Measurements from ENCODE around the gene MTO1.

MTO1 gene

GRCh38 chr6:73461537-73462350 is at the start of gene MTO1:
MTO1 (plus strand) TSS chr6:73461737; CDS start chr6:73461855, 118 bp downstream.
- Histone ChIP-seq H3K79me2 (peaks cover 14% of the 10 kb centered on the region), H3K9me3 (ENCODE audit: control insufficient read depth, low read length) (no peaks in the 10 kb centered on the region), H3K4me1 (no peaks in the 10 kb centered on the region), H3K27ac (peak within 1 kb of the TSS; percentile 89), H2AFZ (peak within 1 kb of the TSS; percentile 89), H3K9ac (peak within 1 kb of the TSS; percentile 70), H3K27me3 (ENCODE audit: control insufficient read depth, insufficient read depth, low read length) (no peaks in the 10 kb centered on the region), H3K4me3 (ENCODE audit: low read depth, low read length) (peak within 1 kb of the TSS; percentile 99), H3K36me3 (ENCODE audit: control insufficient read depth, insufficient read depth, low read length) (no peaks in the 10 kb centered on the region), H3K4me2 (ENCODE audit: low read length) (peak within 1 kb of the TSS; percentile 87)
- TF ChIP-seq, protein P1, sequence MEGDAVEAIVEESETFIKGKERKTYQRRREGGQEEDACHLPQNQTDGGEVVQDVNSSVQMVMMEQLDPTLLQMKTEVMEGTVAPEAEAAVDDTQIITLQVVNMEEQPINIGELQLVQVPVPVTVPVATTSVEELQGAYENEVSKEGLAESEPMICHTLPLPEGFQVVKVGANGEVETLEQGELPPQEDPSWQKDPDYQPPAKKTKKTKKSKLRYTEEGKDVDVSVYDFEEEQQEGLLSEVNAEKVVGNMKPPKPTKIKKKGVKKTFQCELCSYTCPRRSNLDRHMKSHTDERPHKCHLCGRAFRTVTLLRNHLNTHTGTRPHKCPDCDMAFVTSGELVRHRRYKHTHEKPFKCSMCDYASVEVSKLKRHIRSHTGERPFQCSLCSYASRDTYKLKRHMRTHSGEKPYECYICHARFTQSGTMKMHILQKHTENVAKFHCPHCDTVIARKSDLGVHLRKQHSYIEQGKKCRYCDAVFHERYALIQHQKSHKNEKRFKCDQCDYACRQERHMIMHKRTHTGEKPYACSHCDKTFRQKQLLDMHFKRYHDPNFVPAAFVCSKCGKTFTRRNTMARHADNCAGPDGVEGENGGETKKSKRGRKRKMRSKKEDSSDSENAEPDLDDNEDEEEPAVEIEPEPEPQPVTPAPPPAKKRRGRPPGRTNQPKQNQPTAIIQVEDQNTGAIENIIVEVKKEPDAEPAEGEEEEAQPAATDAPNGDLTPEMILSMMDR (IDR thresholded peaks at IDR 0.05), result no peak

- no peak overlapping the region for H3K4me3 ChIP-seq (ENCODE audit: low read depth, low read length)
- no peaks in the 10 kb centered on the region for H3K79me2 ChIP-seq
- H3K27ac ChIP-seq, result no peak overlapping the region
- H3K9me3 ChIP-seq (ENCODE audit: control insufficient read depth, low read length), result no peaks in the 10 kb centered on the region
- H3K4me2 ChIP-seq (ENCODE audit: low read length), result no peak overlapping the region
- no peak overlapping the region for H3K9ac ChIP-seq
- H3K4me1 ChIP-seq, result peaks cover 8% of the 10 kb centered on the region
- TF ChIP-seq, protein P1 (IDR thresholded peaks at IDR 0.05), result no peak
- peak overlapping the region; percentile 29 for H2AFZ ChIP-seq
- H3K36me3 ChIP-seq (ENCODE audit: control insufficient read depth, insufficient read depth, low read length), result no peaks in the 10 kb centered on the region
- no peaks in the 10 kb centered on the region for H3K27me3 ChIP-seq (ENCODE audit: control insufficient read depth, insufficient read depth, low read length)
Observed at GRCh38 chr6:73413102-73413501, 48.4 kb upstream of the MTO1 start.

- Histone ChIP-seq H3K9ac (no peak overlapping the region), H3K4me2 (ENCODE audit: low read length) (no peak overlapping the region), H3K27ac (no peak overlapping the region), H3K27me3 (ENCODE audit: control insufficient read depth, insufficient read depth, low read length) (no peaks in the 10 kb centered on the region), H3K36me3 (ENCODE audit: control insufficient read depth, insufficient read depth, low read length) (no peaks in the 10 kb centered on the region), H3K4me1 (peaks cover 8% of the 10 kb centered on the region), H3K79me2 (no peaks in the 10 kb centered on the region), H3K4me3 (ENCODE audit: low read depth, low read length) (no peak overlapping the region), H3K9me3 (ENCODE audit: control insufficient read depth, low read length) (no peaks in the 10 kb centered on the region), H2AFZ (no peak overlapping the region)
- TF ChIP-seq, protein P1 (IDR thresholded peaks at IDR 0.05), result no peak
Observed at GRCh38 chr6:73418081-73418741, 43.3 kb upstream of the MTO1 start.

- H3K4me1 ChIP-seq, result no peaks in the 10 kb centered on the region
- H3K36me3 ChIP-seq (ENCODE audit: control insufficient read depth, insufficient read depth, low read length), result no peaks in the 10 kb centered on the region
- H2AFZ ChIP-seq, result no peak overlapping the region
- H3K9me3 ChIP-seq (ENCODE audit: control insufficient read depth, low read length), result no peaks in the 10 kb centered on the region
- TF ChIP-seq, protein P1 (IDR thresholded peaks at IDR 0.05), result no peak
- H3K27ac ChIP-seq, result no peak overlapping the region
- no peak overlapping the region for H3K4me3 ChIP-seq (ENCODE audit: low read depth, low read length)
- H3K27me3 ChIP-seq (ENCODE audit: control insufficient read depth, insufficient read depth, low read length), result no peaks in the 10 kb centered on the region
- H3K9ac ChIP-seq, result no peak overlapping the region
- H3K4me2 ChIP-seq (ENCODE audit: low read length), result no peak overlapping the region
- H3K79me2 ChIP-seq, result no peaks in the 10 kb centered on the region
Observed at GRCh38 chr6:73421534-73421933, 40.0 kb upstream of the MTO1 start.

All from parathyroid adenoma (tissue), 2 donors.